Measurements from ENCODE around the gene BUD23.
"Not testable (repeated sequence)": the region's sequence is repeated elsewhere in the genome, so short reads cannot be mapped to it uniquely, and the experiment has no call there.

Gene BUD23

GRCh38 chr7:73668886-73669230 lies 14.5 kb upstream of the BUD23 start:
- FAIRE-seq: no peak

- FAIRE-seq: no peak
Observed at GRCh38 chr7:73669288-73669701, 14.1 kb upstream of the BUD23 start.

- FAIRE-seq: no peak
Observed at GRCh38 chr7:73669858-73670385, 13.5 kb upstream of the BUD23 start.

- FAIRE-seq: no peak
Observed at GRCh38 chr7:73671322-73671661, 12.1 kb upstream of the BUD23 start.

GRCh38 chr7:73671857-73672445 lies 11.4 kb upstream of the BUD23 start:
- FAIRE-seq: no peak

- FAIRE-seq: no peak
Observed at GRCh38 chr7:73674468-73675124, 8.8 kb upstream of the BUD23 start.

GRCh38 chr7:73676062-73676461 lies 7.3 kb upstream of the BUD23 start:
- not testable (repeated sequence) for FAIRE-seq

- no peak for FAIRE-seq
Observed at GRCh38 chr7:73678862-73679261, 4.5 kb upstream of the BUD23 start.

GRCh38 chr7:73679709-73680108 lies 3.7 kb upstream of the BUD23 start:
- no peak for FAIRE-seq

- no peak for FAIRE-seq
Observed at GRCh38 chr7:73680501-73680900, 2.9 kb upstream of the BUD23 start.

- no peak for FAIRE-seq
Observed at GRCh38 chr7:73681031-73681430, 2.4 kb upstream of the BUD23 start.

GRCh38 chr7:73682745-73683055 lies 697 bp upstream of the BUD23 start:
- no peak for FAIRE-seq

- FAIRE-seq: no peak
Observed at GRCh38 chr7:73683788-73684693, 644 bp downstream of the BUD23 start.

- FAIRE-seq: no peak
Observed at GRCh38 chr7:73685311-73685710, 1.9 kb downstream of the BUD23 start.

- no peak for FAIRE-seq
Observed at GRCh38 chr7:73688288-73688687, 4.9 kb downstream of the BUD23 start.

GRCh38 chr7:73690646-73691045 lies 7.2 kb downstream of the BUD23 start:
- FAIRE-seq: no peak

GRCh38 chr7:73696372-73696771 lies 13.0 kb downstream of the BUD23 start:
- no peak for FAIRE-seq

- FAIRE-seq: no peak
Observed at GRCh38 chr7:73698410-73698809, 15.0 kb downstream of the BUD23 start.

GRCh38 chr7:73699370-73700068 lies 16.1 kb downstream of the BUD23 start:
- FAIRE-seq: no peak

GRCh38 chr7:73700069-73700423 lies 16.6 kb downstream of the BUD23 start:
- no peak for FAIRE-seq

- no peak for FAIRE-seq
Observed at GRCh38 chr7:73700581-73701134, 17.3 kb downstream of the BUD23 start.

- no peak for FAIRE-seq
Observed at GRCh38 chr7:73701357-73701995, 18.1 kb downstream of the BUD23 start.

GRCh38 chr7:73702226-73702625 lies 18.8 kb downstream of the BUD23 start:
- no peak for FAIRE-seq
